HL-60/S4 treated with retinoic acid at 250 ng/mL for 4 days and 3 days (cell line): Measurements from ENCODE around the gene PTPA.

Experiments
- in situ Hi-C: fragments of 300-500 bp; cut with MboI; formaldehyde crosslinking; loops from 2 replicates; pipeline ENCODE4 v1.7.0; 2022; ENCODE audit warnings: low sequenced_read_pairs

The PTPA gene

GRCh38 chr9:129136446-129137035 is 25.3 kb downstream of the PTPA start:
- in situ Hi-C loops, result loop anchor here (10.0 to 25.0 kb wide), 2 partner anchors 478 to 651 kb away; no protein-coding TSS in a partner anchor

- in situ Hi-C loops, result loop anchor here (10.0 to 25.0 kb wide), 2 partner anchors 477 to 650 kb away; no protein-coding TSS in a partner anchor
Measured at GRCh38 chr9:129137292-129138143, 26.3 kb downstream of the PTPA start.

- in situ Hi-C loops, result loop anchor here (10.0 to 25.0 kb wide), 2 partner anchors 477 to 649 kb away; no protein-coding TSS in a partner anchor
Measured at GRCh38 chr9:129138144-129138462, 26.9 kb downstream of the PTPA start.

- in situ Hi-C loops, result loop anchor here (10.0 to 25.0 kb wide), 2 partner anchors 476 to 649 kb away; no protein-coding TSS in a partner anchor
Measured at GRCh38 chr9:129138476-129139232, 27.4 kb downstream of the PTPA start.

GRCh38 chr9:129139233-129139992 is 28.2 kb downstream of the PTPA start:
- in situ Hi-C loops, result loop anchor here (10.0 to 25.0 kb wide), 2 partner anchors 475 to 648 kb away; no protein-coding TSS in a partner anchor

GRCh38 chr9:129139993-129140396 is 28.8 kb downstream of the PTPA start:
- in situ Hi-C loops, result loop anchor here (10.0 to 25.0 kb wide), 2 partner anchors 475 to 647 kb away; no protein-coding TSS in a partner anchor

GRCh38 chr9:129140397-129141065 is 29.3 kb downstream of the PTPA start:
- in situ Hi-C loops, result loop anchor here (25.0 kb wide), 1 partner anchor 647 kb away; no protein-coding TSS in a partner anchor

GRCh38 chr9:129141066-129142041 is 30.1 kb downstream of the PTPA start:
- in situ Hi-C loops, result loop anchor here (25.0 kb wide), 1 partner anchor 646 kb away; no protein-coding TSS in a partner anchor

- in situ Hi-C loops, result loop anchor here (25.0 kb wide), 1 partner anchor 645 kb away; no protein-coding TSS in a partner anchor
Measured at GRCh38 chr9:129142138-129142935, 31.1 kb downstream of the PTPA start.

GRCh38 chr9:129143031-129143927 is 32.1 kb downstream of the PTPA start:
- in situ Hi-C loops, result loop anchor here (25.0 kb wide), 1 partner anchor 644 kb away; no protein-coding TSS in a partner anchor

- in situ Hi-C loops, result loop anchor here (25.0 kb wide), 1 partner anchor 642 kb away; no protein-coding TSS in a partner anchor
Measured at GRCh38 chr9:129145316-129145715, 34.1 kb downstream of the PTPA start.

- in situ Hi-C loops, result loop anchor here (25.0 kb wide), 1 partner anchor 641 kb away; no protein-coding TSS in a partner anchor
Measured at GRCh38 chr9:129145841-129146292, 34.7 kb downstream of the PTPA start.

- in situ Hi-C loops, result loop anchor here (25.0 kb wide), 1 partner anchor 641 kb away; no protein-coding TSS in a partner anchor
Measured at GRCh38 chr9:129146441-129146941, 35.3 kb downstream of the PTPA start.

- in situ Hi-C loops, result loop anchor here (25.0 kb wide), 1 partner anchor 639 kb away; no protein-coding TSS in a partner anchor
Measured at GRCh38 chr9:129148463-129149204, 37.4 kb downstream of the PTPA start.

GRCh38 chr9:129149442-129149841 is 38.2 kb downstream of the PTPA start:
- in situ Hi-C loops, result loop anchor here (25.0 kb wide), 1 partner anchor 638 kb away; no protein-coding TSS in a partner anchor
